WTC11 (cell line): Measurements from ENCODE around the gene RFX4.

Source experiments
- CTCF ChIP-seq: fragments of 200-600 bp; IDR thresholded peaks from 2 replicates; pipeline ENCODE4 v1.8.0; 2022; ENCODE audit warnings: antibody characterized with exemption
- MAX ChIP-seq: sonication (generic); formaldehyde crosslinking; IDR thresholded peaks from 2 replicates; pipeline ENCODE4 v1.8.0; 2022; ENCODE audit warnings: mild to moderate bottlenecking, missing genetic modification reagents
- TF ChIP-seq, protein P1 (sequence below): sonication (generic); formaldehyde crosslinking; IDR thresholded peaks from 2 replicates; pipeline ENCODE4 v1.8.0; 2023; ENCODE audit warnings: missing genetic modification reagents

GRCh38 chr12:106598003-106598402, 15.2 kb downstream of the RFX4 start:
- TF ChIP-seq MAX: no peak
- no peak for TF ChIP-seq CTCF
- TF ChIP-seq, protein P1, sequence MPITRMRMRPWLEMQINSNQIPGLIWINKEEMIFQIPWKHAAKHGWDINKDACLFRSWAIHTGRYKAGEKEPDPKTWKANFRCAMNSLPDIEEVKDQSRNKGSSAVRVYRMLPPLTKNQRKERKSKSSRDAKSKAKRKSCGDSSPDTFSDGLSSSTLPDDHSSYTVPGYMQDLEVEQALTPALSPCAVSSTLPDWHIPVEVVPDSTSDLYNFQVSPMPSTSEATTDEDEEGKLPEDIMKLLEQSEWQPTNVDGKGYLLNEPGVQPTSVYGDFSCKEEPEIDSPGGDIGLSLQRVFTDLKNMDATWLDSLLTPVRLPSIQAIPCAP (CRISPR knock-in tag): no peak
